HG02642 (cell line): ENCODE results near the gene ZDHHC3.

ENCODE experiments used
- ATAC-seq: cut with Tn5 transposase; IDR thresholded peaks from one replicate; pipeline ENCODE4 v1.9.1; 2021; ENCODE audit warnings: mild to moderate bottlenecking; ENCODE audit not compliant: unreplicated experiment, poor library complexity

Gene ZDHHC3

GRCh38 chr3:44932271-44932670 lies 43.7 kb downstream of the ZDHHC3 start:
- ATAC-seq = no peak

- no peak for ATAC-seq
These were observed 44.2 kb downstream of the ZDHHC3 start for GRCh38 chr3:44931791-44932190.

- ATAC-seq = no peak
These were observed 45.1 kb downstream of the ZDHHC3 start for GRCh38 chr3:44930911-44931310.

- no peak for ATAC-seq
These were observed 46.2 kb downstream of the ZDHHC3 start for GRCh38 chr3:44929782-44930181.

- no peak for ATAC-seq
These were observed 48.6 kb downstream of the ZDHHC3 start for GRCh38 chr3:44927371-44927770.

GRCh38 chr3:44926921-44927320 lies 49.1 kb downstream of the ZDHHC3 start:
- no peak for ATAC-seq

- no peak for ATAC-seq
These were observed 49.8 kb downstream of the ZDHHC3 start for GRCh38 chr3:44926172-44926571.

- ATAC-seq = no peak
These were observed 51.4 kb downstream of the ZDHHC3 start for GRCh38 chr3:44924457-44925084.

- ATAC-seq = no peak
These were observed 52.1 kb downstream of the ZDHHC3 start for GRCh38 chr3:44923632-44924456.

- ATAC-seq = no peak
These were observed 55.9 kb downstream of the ZDHHC3 start for GRCh38 chr3:44920081-44920480.

- ATAC-seq = no peak
These were observed 57.4 kb downstream of the ZDHHC3 start for GRCh38 chr3:44918581-44918980.

- ATAC-seq = no peak
These were observed 57.9 kb downstream of the ZDHHC3 start for GRCh38 chr3:44918087-44918486.

GRCh38 chr3:44915702-44916438 lies 60.1 kb downstream of the ZDHHC3 start:
- no peak for ATAC-seq

- no peak for ATAC-seq
These were observed 61.0 kb downstream of the ZDHHC3 start for GRCh38 chr3:44914936-44915335.

- peak; percentile 63 for ATAC-seq
These were observed 62.0 kb downstream of the ZDHHC3 start for GRCh38 chr3:44913868-44914468.

- no peak for ATAC-seq
These were observed 65.3 kb downstream of the ZDHHC3 start for GRCh38 chr3:44910693-44911092.

- ATAC-seq = no peak
These were observed 66.9 kb downstream of the ZDHHC3 start for GRCh38 chr3:44909063-44909462.

GRCh38 chr3:44907612-44908011 lies 68.4 kb downstream of the ZDHHC3 start:
- ATAC-seq = no peak

- ATAC-seq = no peak
These were observed 69.0 kb downstream of the ZDHHC3 start for GRCh38 chr3:44906997-44907396.

GRCh38 chr3:44905446-44906157 lies 70.4 kb downstream of the ZDHHC3 start:
- ATAC-seq = no peak
